IPS-15b (cell line): Measurements from ENCODE around the gene CD63.

Source experiments
- H3K27me3 ChIP-seq: one replicate; pipeline ENCODE4 v1.6.1; 2013; ENCODE audit warnings: low read length; ENCODE audit not compliant: control insufficient read depth, insufficient read depth
- H3K36me3 ChIP-seq: one replicate; pipeline ENCODE4 v1.6.1; 2013; ENCODE audit warnings: low read length; ENCODE audit not compliant: control insufficient read depth, insufficient read depth
- H3K4me1 ChIP-seq: one replicate; pipeline ENCODE4 v1.6.1; 2013; ENCODE audit warnings: mild to moderate bottlenecking, low read length; ENCODE audit not compliant: control insufficient read depth, insufficient read depth
- H3K4me3 ChIP-seq: one replicate; pipeline ENCODE4 v1.5.1; 2013; ENCODE audit warnings: low read depth, low read length
- H3K9ac ChIP-seq: one replicate; pipeline ENCODE4 v1.6.1; 2013; ENCODE audit warnings: low read depth, mild to moderate bottlenecking, low read length
- H3K9me3 ChIP-seq: one replicate; pipeline ENCODE4 v1.6.1; 2013; ENCODE audit warnings: mild to moderate bottlenecking, low read length; ENCODE audit not compliant: control insufficient read depth, insufficient read depth

The CD63 gene

GRCh38 chr12:55717011-55718007 lies 11.5 kb downstream of the CD63 start:
- Histone ChIP-seq H3K36me3 (no peaks in the 10 kb centered on the region), H3K9me3 (no peaks in the 10 kb centered on the region), H3K9ac (peak overlapping the region; percentile 62), H3K4me3 (peak overlapping the region; percentile 90), H3K4me1 (peaks cover 17% of the 10 kb centered on the region), H3K27me3 (peaks cover under 1% of the 10 kb centered on the region)

- Histone ChIP-seq H3K36me3 (no peaks in the 10 kb centered on the region), H3K27me3 (peaks cover 7% of the 10 kb centered on the region), H3K4me1 (peaks cover 17% of the 10 kb centered on the region), H3K4me3 (peak overlapping the region; percentile 90), H3K9ac (peak overlapping the region; percentile 62), H3K9me3 (no peaks in the 10 kb centered on the region)
Measured at GRCh38 chr12:55716582-55716957, 12.2 kb downstream of the CD63 start.

GRCh38 chr12:55715833-55716581 lies 12.8 kb downstream of the CD63 start, which contains the start of gene BLOC1S1:
Gene BLOC1S1 (plus strand): TSS chr12:55716046. CDS start chr12:55716052, 6 bp downstream.
- Histone ChIP-seq H3K27me3 (peaks cover 7% of the 10 kb centered on the region), H3K4me1 (peaks cover 17% of the 10 kb centered on the region), H3K9me3 (no peaks in the 10 kb centered on the region), H3K9ac (peak within 1 kb of the TSS; percentile 62), H3K4me3 (peak within 1 kb of the TSS; percentile 90), H3K36me3 (no peaks in the 10 kb centered on the region)

- peaks cover 17% of the 10 kb centered on the region for H3K4me1 ChIP-seq
- peak overlapping the region; percentile 37 for H3K9ac ChIP-seq
- H3K27me3 ChIP-seq: peaks cover 7% of the 10 kb centered on the region
- H3K9me3 ChIP-seq: no peaks in the 10 kb centered on the region
- H3K4me3 ChIP-seq: peak overlapping the region; percentile 90
- no peaks in the 10 kb centered on the region for H3K36me3 ChIP-seq
Measured at GRCh38 chr12:55715169-55715764, 13.5 kb downstream of the CD63 start.

GRCh38 chr12:55713721-55714120 lies 15.1 kb downstream of the CD63 start:
- no peaks in the 10 kb centered on the region for H3K9me3 ChIP-seq

GRCh38 chr12:55712700-55713415 lies 16.0 kb downstream of the CD63 start:
- Histone ChIP-seq H3K9ac (no peak overlapping the region), H3K4me3 (no peak overlapping the region), H3K9me3 (no peaks in the 10 kb centered on the region), H3K4me1 (peaks cover 18% of the 10 kb centered on the region), H3K36me3 (no peaks in the 10 kb centered on the region), H3K27me3 (peaks cover 7% of the 10 kb centered on the region)

More at GRCh38 chr12:55713721-55714120, 15.1 kb downstream of the CD63 start:
- H3K36me3 ChIP-seq: no peaks in the 10 kb centered on the region
- no peak overlapping the region for H3K4me3 ChIP-seq
- peaks cover 20% of the 10 kb centered on the region for H3K4me1 ChIP-seq
- H3K27me3 ChIP-seq: peaks cover 7% of the 10 kb centered on the region
- no peak overlapping the region for H3K9ac ChIP-seq

GRCh38 chr12:55711786-55712553 lies 16.8 kb downstream of the CD63 start:
- no peak overlapping the region for H3K9ac ChIP-seq
- H3K4me1 ChIP-seq: peaks cover 10% of the 10 kb centered on the region
- no peaks in the 10 kb centered on the region for H3K9me3 ChIP-seq
- H3K36me3 ChIP-seq: no peaks in the 10 kb centered on the region
- no peak overlapping the region for H3K4me3 ChIP-seq
- peaks cover 9% of the 10 kb centered on the region for H3K27me3 ChIP-seq

- Histone ChIP-seq H3K4me3 (peak overlapping the region; percentile 96), H3K4me1 (peaks cover 17% of the 10 kb centered on the region), H3K36me3 (no peaks in the 10 kb centered on the region), H3K9ac (no peak overlapping the region), H3K9me3 (no peaks in the 10 kb centered on the region), H3K27me3 (peaks cover 12% of the 10 kb centered on the region)
Measured at GRCh38 chr12:55708695-55709233, 20.0 kb downstream of the CD63 start.

- Histone ChIP-seq H3K9ac (peak within 1 kb of the TSS; percentile 73), H3K4me1 (peaks cover 17% of the 10 kb centered on the region), H3K27me3 (peaks cover 12% of the 10 kb centered on the region), H3K36me3 (no peaks in the 10 kb centered on the region), H3K4me3 (peak within 1 kb of the TSS; percentile 96), H3K9me3 (no peaks in the 10 kb centered on the region)
Measured at GRCh38 chr12:55707841-55708694, 20.7 kb downstream of the CD63 start, which contains the start of gene ITGA7. Gene ITGA7 (minus strand): TSS chr12:55707904. CDS start chr12:55707682, 222 bp downstream.
